Skeletal muscle satellite cell (primary cell): ENCODE measurements around the gene RBM20.

Experiments used
- H3K27me3 ChIP-seq: 2 replicates; pipeline ENCODE4 v1.7.0; 2013; ENCODE audit warnings: low read length; ENCODE audit not compliant: control insufficient read depth, insufficient read depth
- H3K36me3 ChIP-seq: 2 replicates; pipeline ENCODE4 v1.7.0; 2013; ENCODE audit warnings: mild to moderate bottlenecking, control low read depth, low read length; ENCODE audit not compliant: insufficient read depth
- H3K4me1 ChIP-seq: 2 replicates; pipeline ENCODE4 v1.7.0; 2013; ENCODE audit warnings: low read length; ENCODE audit not compliant: control insufficient read depth, insufficient read depth
- H3K4me2 ChIP-seq: 2 replicates; pipeline ENCODE4 v1.7.0; 2013; ENCODE audit warnings: mild to moderate bottlenecking, low read length
- H3K4me3 ChIP-seq: 2 replicates; pipeline ENCODE4 v1.7.0; 2013; ENCODE audit warnings: low read length
- H3K9ac ChIP-seq: 2 replicates; pipeline ENCODE4 v1.7.0; 2013; ENCODE audit warnings: mild to moderate bottlenecking, low read depth, low read length, moderate library complexity
- H3K9me3 ChIP-seq: replicated peaks from 2 replicates; pipeline ENCODE4 v1.7.0; 2013; ENCODE audit warnings: mild to moderate bottlenecking, control low read depth, low read length

The RBM20 gene

GRCh38 chr10:110825508-110825907 lies 181.4 kb downstream of the RBM20 start:
- Histone ChIP-seq H3K9ac (no peak overlapping the region), H3K4me2 (no peak overlapping the region), H3K4me1 (peaks cover 8% of the 10 kb centered on the region), H3K9me3 (no peaks in the 10 kb centered on the region), H3K4me3 (no peak overlapping the region), H3K27me3 (peaks cover 4% of the 10 kb centered on the region), H3K36me3 (no peaks in the 10 kb centered on the region)

GRCh38 chr10:110827410-110827809 lies 183.3 kb downstream of the RBM20 start:
- Histone ChIP-seq H3K27me3 (peaks cover 4% of the 10 kb centered on the region), H3K4me2 (peak overlapping the region; percentile 28), H3K4me3 (no peak overlapping the region), H3K9ac (no peak overlapping the region), H3K9me3 (no peaks in the 10 kb centered on the region), H3K4me1 (peaks cover 6% of the 10 kb centered on the region), H3K36me3 (no peaks in the 10 kb centered on the region)

GRCh38 chr10:110827875-110828274 lies 183.7 kb downstream of the RBM20 start:
- Histone ChIP-seq H3K9ac (no peak overlapping the region), H3K27me3 (peaks cover 4% of the 10 kb centered on the region), H3K4me1 (peaks cover 6% of the 10 kb centered on the region), H3K9me3 (no peaks in the 10 kb centered on the region), H3K4me3 (no peak overlapping the region), H3K4me2 (peak overlapping the region; percentile 28), H3K36me3 (no peaks in the 10 kb centered on the region)

GRCh38 chr10:110828525-110828924 lies 184.4 kb downstream of the RBM20 start:
- H3K36me3 ChIP-seq: no peaks in the 10 kb centered on the region
- no peak overlapping the region for H3K4me2 ChIP-seq
- H3K4me3 ChIP-seq: no peak overlapping the region
- H3K9me3 ChIP-seq: no peaks in the 10 kb centered on the region
- no peak overlapping the region for H3K9ac ChIP-seq
- peaks cover 4% of the 10 kb centered on the region for H3K27me3 ChIP-seq
- H3K4me1 ChIP-seq: peaks cover 6% of the 10 kb centered on the region

- Histone ChIP-seq H3K9me3 (no peaks in the 10 kb centered on the region), H3K9ac (no peak overlapping the region), H3K36me3 (no peaks in the 10 kb centered on the region), H3K4me3 (no peak overlapping the region), H3K27me3 (no peaks in the 10 kb centered on the region), H3K4me2 (no peak overlapping the region), H3K4me1 (peaks cover 6% of the 10 kb centered on the region)
Measured at GRCh38 chr10:110829721-110830410, 185.7 kb downstream of the RBM20 start.

GRCh38 chr10:110833234-110833940 lies 189.3 kb downstream of the RBM20 start:
- no peaks in the 10 kb centered on the region for H3K36me3 ChIP-seq
- no peaks in the 10 kb centered on the region for H3K27me3 ChIP-seq
- no peak overlapping the region for H3K9ac ChIP-seq
- H3K9me3 ChIP-seq: no peaks in the 10 kb centered on the region
- no peak overlapping the region for H3K4me2 ChIP-seq
- peaks cover 12% of the 10 kb centered on the region for H3K4me1 ChIP-seq
- H3K4me3 ChIP-seq: no peak overlapping the region

GRCh38 chr10:110833941-110834628 lies 189.9 kb downstream of the RBM20 start:
- no peak overlapping the region for H3K4me3 ChIP-seq
- no peak overlapping the region for H3K4me2 ChIP-seq
- H3K4me1 ChIP-seq: peaks cover 12% of the 10 kb centered on the region
- H3K9ac ChIP-seq: no peak overlapping the region
- H3K27me3 ChIP-seq: no peaks in the 10 kb centered on the region
- H3K36me3 ChIP-seq: no peaks in the 10 kb centered on the region
- no peaks in the 10 kb centered on the region for H3K9me3 ChIP-seq

- no peaks in the 10 kb centered on the region for H3K36me3 ChIP-seq
- no peaks in the 10 kb centered on the region for H3K27me3 ChIP-seq
- H3K4me2 ChIP-seq: no peak overlapping the region
- peaks cover 12% of the 10 kb centered on the region for H3K4me1 ChIP-seq
- H3K4me3 ChIP-seq: no peak overlapping the region
- no peak overlapping the region for H3K9ac ChIP-seq
- H3K9me3 ChIP-seq: no peaks in the 10 kb centered on the region
Measured at GRCh38 chr10:110834629-110835301, 190.6 kb downstream of the RBM20 start.

- Histone ChIP-seq H3K4me2 (no peak overlapping the region), H3K27me3 (no peaks in the 10 kb centered on the region), H3K9me3 (no peaks in the 10 kb centered on the region), H3K4me1 (peaks cover 18% of the 10 kb centered on the region), H3K4me3 (no peak overlapping the region), H3K36me3 (no peaks in the 10 kb centered on the region), H3K9ac (no peak overlapping the region)
Measured at GRCh38 chr10:110835841-110836240, 191.7 kb downstream of the RBM20 start.

- H3K4me1 ChIP-seq: peaks cover 18% of the 10 kb centered on the region
- H3K9ac ChIP-seq: no peak overlapping the region
- H3K27me3 ChIP-seq: no peaks in the 10 kb centered on the region
- H3K36me3 ChIP-seq: no peaks in the 10 kb centered on the region
- H3K4me3 ChIP-seq: no peak overlapping the region
- H3K4me2 ChIP-seq: no peak overlapping the region
- H3K9me3 ChIP-seq: no peaks in the 10 kb centered on the region
Measured at GRCh38 chr10:110836706-110837105, 192.6 kb downstream of the RBM20 start.

GRCh38 chr10:110837418-110838171 lies 193.5 kb downstream of the RBM20 start:
- H3K9ac ChIP-seq: no peak overlapping the region
- no peaks in the 10 kb centered on the region for H3K27me3 ChIP-seq
- H3K4me1 ChIP-seq: peaks cover 18% of the 10 kb centered on the region
- peak overlapping the region; percentile 8 for H3K4me2 ChIP-seq
- H3K36me3 ChIP-seq: no peaks in the 10 kb centered on the region
- H3K9me3 ChIP-seq: no peaks in the 10 kb centered on the region
- no peak overlapping the region for H3K4me3 ChIP-seq
